T-helper 2 cell (primary cell): ENCODE data around the gene CDK11A.
"Not testable (repeated sequence)": the region's sequence is repeated elsewhere in the genome, so short reads cannot be mapped to it uniquely, and the experiment has no call there.

Experiments
- DNase-seq, 5 experiments: peaks; one replicate each; pipeline versions ENCODE4 v3.0.0 to v3.0.0-alpha.2; 2012 to 2022

The CDK11A gene

DNA sequence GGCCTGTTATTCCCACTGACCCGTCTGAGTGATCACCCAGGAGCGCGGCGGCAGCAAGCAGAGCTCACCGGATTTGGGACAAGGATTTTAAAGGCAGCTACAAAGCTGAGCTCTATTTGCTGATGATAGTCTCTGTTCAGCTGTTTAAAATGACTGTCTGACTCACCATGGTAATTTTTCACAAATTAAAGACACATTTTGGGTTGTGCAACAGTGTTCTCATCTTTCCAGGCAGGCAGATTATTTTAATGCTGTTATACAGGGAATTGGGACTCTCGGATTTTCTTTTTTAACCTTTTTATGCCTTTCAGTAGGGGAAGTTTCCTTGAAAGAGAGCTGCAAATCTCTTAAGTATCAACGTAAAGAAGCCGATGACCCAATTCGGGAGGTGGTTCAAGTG lies 61.8 kb downstream of the CDK11A start:
- DNase-seq: not testable (repeated sequence)

DNA sequence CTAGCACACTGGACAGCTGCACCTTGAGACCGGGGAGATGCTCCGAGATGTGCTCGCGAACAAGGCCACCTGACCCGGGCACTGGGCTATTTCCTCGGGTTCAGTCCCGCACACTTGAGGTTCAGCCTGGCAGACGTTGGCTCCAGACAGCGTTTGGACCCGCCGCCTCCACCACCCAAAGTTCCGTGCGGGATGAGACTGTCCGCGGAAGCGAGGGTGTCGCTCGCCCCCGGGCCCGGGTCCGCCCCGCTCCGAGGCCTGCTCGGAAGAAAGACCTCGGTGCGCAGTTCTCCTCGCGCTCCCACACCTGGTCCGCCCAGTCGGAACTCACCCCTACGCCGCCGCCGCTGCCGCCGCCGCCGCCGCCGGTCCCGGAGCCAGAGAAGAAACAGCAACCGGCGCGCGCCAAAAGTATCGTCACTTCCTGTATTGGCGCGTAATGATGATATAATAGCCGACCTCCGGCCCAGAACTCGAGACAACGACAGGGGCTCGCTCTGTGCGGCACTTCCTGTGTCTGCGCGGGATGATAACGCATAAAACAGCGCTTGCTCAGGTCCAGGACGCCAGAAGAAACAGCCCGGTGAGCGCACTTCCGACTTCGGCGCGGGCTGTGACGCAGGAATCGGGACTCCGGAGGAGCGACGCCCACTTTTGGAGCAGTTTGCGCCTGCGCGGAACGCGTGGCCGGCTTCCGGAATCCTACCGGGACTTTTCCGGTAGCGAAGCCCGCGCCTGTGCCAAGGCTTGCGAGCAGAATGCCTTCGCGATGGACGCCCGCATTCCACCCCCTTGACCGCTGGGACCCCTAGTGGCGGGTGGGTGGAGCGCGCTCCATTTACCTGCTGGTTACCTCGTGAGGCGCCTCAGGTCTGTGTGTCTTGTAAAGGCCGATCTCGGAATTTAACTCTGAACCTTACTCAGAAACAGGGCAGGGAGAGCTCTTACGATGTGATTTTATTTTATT lies 65.3 kb downstream of the CDK11A start, which contains the start of gene CDK11B:
TSS of gene CDK11B (minus strand) at position 422 of the 967 bp plus-strand sequence. CDS start 1,519 bp downstream, outside the sequence.
- peak; percentile 88 to 99 (median 98) for DNase-seq
